ENCODE measurements around the gene SORCS1.

GRCh38 chr10:107091126-107091525, 73.4 kb downstream of the SORCS1 start:
- TF ChIP-seq CTCF (IDR thresholded peaks at IDR 0.05): no peak
- TF ChIP-seq ZFX (IDR thresholded peaks at IDR 0.05; ENCODE audit: borderline replicate concordance): no peak
